ENCODE results near the gene POC1B.

Gene POC1B

GRCh38 chr12:89379839-89380467 lies 145.9 kb downstream of the POC1B start:
- no peak for DNase-seq

GRCh38 chr12:89379148-89379838 lies 146.6 kb downstream of the POC1B start:
- no peak for DNase-seq

- no peak for DNase-seq
Measured at GRCh38 chr12:89376844-89377243, 149.0 kb downstream of the POC1B start.

- DNase-seq, result no peak
Measured at GRCh38 chr12:89376202-89376529, 149.7 kb downstream of the POC1B start.

- DNase-seq, result no peak
Measured at GRCh38 chr12:89373763-89374572, 151.9 kb downstream of the POC1B start.

- DNase-seq, result no peak
Measured at GRCh38 chr12:89372584-89373370, 153.1 kb downstream of the POC1B start.

GRCh38 chr12:89370850-89371249 lies 155.0 kb downstream of the POC1B start:
- DNase-seq, result no peak

- no peak for DNase-seq
Measured at GRCh38 chr12:89370421-89370831, 155.4 kb downstream of the POC1B start.

Measured in SIG-M5 (cell line).